Subcutaneous adipose tissue (tissue), 4 donors: ENCODE measurements around the gene PRKD1. TPM values are rescaled to one million over a fixed set of nuclear protein-coding genes. Genes with fewer than 3 reads are reported as not detected.

Experiments used
- CTCF ChIP-seq: fragments of 450-650 bp; IDR thresholded peaks from one replicate; pipeline ENCODE4 v1.5.1; 2016; ENCODE audit warnings: low read depth, mild to moderate bottlenecking, control low read depth, antibody characterized with exemption, moderate library complexity
- total RNA-seq, 4 donors: library from RNA; depleted of rRNA; stranded (reverse); fragments of >200 nt; gene quantifications; one replicate each; pipeline ENCODE4 v1.1.0, GENCODE V29; 2016

The PRKD1 gene
- total RNA-seq, 4 donors from 2014 or later, result 7.8 to 19.4 (median 19.1) TPM

GRCh38 chr14:29716150-29716549, 211.5 kb downstream of the PRKD1 start:
- no peak for TF ChIP-seq CTCF

- TF ChIP-seq CTCF, result no peak
Measured at GRCh38 chr14:29712601-29713000, 215.0 kb downstream of the PRKD1 start.

- TF ChIP-seq CTCF, result no peak
Measured at GRCh38 chr14:29710015-29710414, 217.6 kb downstream of the PRKD1 start.

GRCh38 chr14:29709490-29709889, 218.2 kb downstream of the PRKD1 start:
- TF ChIP-seq CTCF, result no peak

GRCh38 chr14:29706700-29707099, 220.9 kb downstream of the PRKD1 start:
- no peak for TF ChIP-seq CTCF

- no peak for TF ChIP-seq CTCF
Measured at GRCh38 chr14:29705801-29706200, 221.8 kb downstream of the PRKD1 start.

GRCh38 chr14:29687866-29688265, 239.8 kb downstream of the PRKD1 start:
- no peak for TF ChIP-seq CTCF
